ENCODE measurements around the gene SCYGR2. TPM values are rescaled to one million over a fixed set of nuclear protein-coding genes. Genes with fewer than 3 reads are reported as not detected.

The SCYGR2 gene
- total RNA-seq, 1 experiment from 2014 or later: not detected

GRCh38 chr2:227610123-227610522 is 11.4 kb downstream of the SCYGR2 start:
- no peaks in the 10 kb centered on the region for H3K36me3 ChIP-seq (ENCODE audit: control insufficient read depth, insufficient read depth, low read length)
- no peaks in the 10 kb centered on the region for H3K27me3 ChIP-seq (ENCODE audit: control insufficient read depth, insufficient read depth, low read length)
- H3K9me3 ChIP-seq (ENCODE audit: control insufficient read depth, insufficient read depth, low read depth, low read length): no peaks in the 10 kb centered on the region
- no peak overlapping the region for H3K4me3 ChIP-seq (ENCODE audit: low read depth in 2 of 2, low read length in 2 of 2)
- intact Hi-C loops (cut with micrococcal nuclease; ENCODE audit: unreplicated experiment): no loop called here
- no peak for ATAC-seq
- ChIA-PET CTCF (no interaction called here), POLR2A (no interaction called here)
- DNase-seq (ENCODE audit: low read depth, low spot score): no peak
- no peaks in the 10 kb centered on the region for H3K4me1 ChIP-seq (ENCODE audit: control insufficient read depth, insufficient read depth, low read length)
- in situ Hi-C loops (cut with HindIII; ENCODE audit: low pct_unique_long_range_greater_than_20kb, low sequenced_read_pairs): no loop called here
- no peak overlapping the region for H3K27ac ChIP-seq (ENCODE audit: low read length)
- BruUV-seq (replicated peaks): no TSS peak
- TF ChIP-seq TCF7L2 (IDR thresholded peaks at IDR 0.05; ENCODE audit: low read depth, low read length): no peak
- TF ChIP-seq POLR2AphosphoS5 (IDR thresholded peaks at IDR 0.05; ENCODE audit: low read depth, low read length): no peak
- TF ChIP-seq REST (IDR thresholded peaks at IDR 0.05; ENCODE audit: insufficient read depth in 1 of 2, low read depth in 2 of 2, low read length in 1 of 2): no peak
- TF ChIP-seq, protein P1, sequence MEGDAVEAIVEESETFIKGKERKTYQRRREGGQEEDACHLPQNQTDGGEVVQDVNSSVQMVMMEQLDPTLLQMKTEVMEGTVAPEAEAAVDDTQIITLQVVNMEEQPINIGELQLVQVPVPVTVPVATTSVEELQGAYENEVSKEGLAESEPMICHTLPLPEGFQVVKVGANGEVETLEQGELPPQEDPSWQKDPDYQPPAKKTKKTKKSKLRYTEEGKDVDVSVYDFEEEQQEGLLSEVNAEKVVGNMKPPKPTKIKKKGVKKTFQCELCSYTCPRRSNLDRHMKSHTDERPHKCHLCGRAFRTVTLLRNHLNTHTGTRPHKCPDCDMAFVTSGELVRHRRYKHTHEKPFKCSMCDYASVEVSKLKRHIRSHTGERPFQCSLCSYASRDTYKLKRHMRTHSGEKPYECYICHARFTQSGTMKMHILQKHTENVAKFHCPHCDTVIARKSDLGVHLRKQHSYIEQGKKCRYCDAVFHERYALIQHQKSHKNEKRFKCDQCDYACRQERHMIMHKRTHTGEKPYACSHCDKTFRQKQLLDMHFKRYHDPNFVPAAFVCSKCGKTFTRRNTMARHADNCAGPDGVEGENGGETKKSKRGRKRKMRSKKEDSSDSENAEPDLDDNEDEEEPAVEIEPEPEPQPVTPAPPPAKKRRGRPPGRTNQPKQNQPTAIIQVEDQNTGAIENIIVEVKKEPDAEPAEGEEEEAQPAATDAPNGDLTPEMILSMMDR (IDR thresholded peaks at IDR 0.05): no peak
- TF ChIP-seq SIN3A (IDR thresholded peaks at IDR 0.05; ENCODE audit: borderline replicate concordance, insufficient read depth, low read depth, low read length): no peak

GRCh38 chr2:227612546-227613271 is 14.0 kb downstream of the SCYGR2 start:
- Histone ChIP-seq H3K27ac (ENCODE audit: low read length) (no peak overlapping the region), H3K4me1 (ENCODE audit: control insufficient read depth, insufficient read depth, low read length) (no peaks in the 10 kb centered on the region), H3K36me3 (ENCODE audit: control insufficient read depth, insufficient read depth, low read length) (no peaks in the 10 kb centered on the region), H3K27me3 (ENCODE audit: control insufficient read depth, insufficient read depth, low read length) (no peaks in the 10 kb centered on the region), H3K4me3 (ENCODE audit: low read depth in 2 of 2, low read length in 2 of 2) (no peak overlapping the region), H3K9me3 (ENCODE audit: control insufficient read depth, insufficient read depth, low read depth, low read length) (no peaks in the 10 kb centered on the region)
- CTCF ChIA-PET: no interaction called here
- in situ Hi-C loops (cut with HindIII; ENCODE audit: low pct_unique_long_range_greater_than_20kb, low sequenced_read_pairs): no loop called here
- DNase-seq (ENCODE audit: low read depth, low spot score): no peak
- no TSS peak for BruUV-seq (replicated peaks)
- intact Hi-C loops (cut with micrococcal nuclease; ENCODE audit: unreplicated experiment): no loop called here
- POLR2A ChIA-PET: no interaction called here
- no peak for ATAC-seq
- TF ChIP-seq TCF7L2 (IDR thresholded peaks at IDR 0.05; ENCODE audit: low read depth, low read length) (no peak), SIN3A (IDR thresholded peaks at IDR 0.05; ENCODE audit: borderline replicate concordance, insufficient read depth, low read depth, low read length) (no peak), REST (IDR thresholded peaks at IDR 0.05; ENCODE audit: insufficient read depth in 1 of 2, low read depth in 2 of 2, low read length in 1 of 2) (no peak), POLR2AphosphoS5 (IDR thresholded peaks at IDR 0.05; ENCODE audit: low read depth, low read length) (no peak)
- TF ChIP-seq, protein P1 (IDR thresholded peaks at IDR 0.05): no peak
